HepG2 (cell line): ENCODE results near the gene POLR3GL. TPM values are rescaled to one million over a fixed set of nuclear protein-coding genes. Genes with fewer than 3 reads are reported as not detected.

Source experiments
- AGO2 ChIP-seq: fragments of 200-400 bp; formaldehyde crosslinking; optimal IDR thresholded peaks from 2 replicates; pipeline ENCODE3; 2017; ENCODE audit warnings: mild to moderate bottlenecking, low read depth, low read length, moderate library complexity
- ATF7 ChIP-seq, 2 experiments: fragments of 450-650 bp in 1 of 2; sonication (generic) in 1 of 2; formaldehyde crosslinking in 1 of 2; IDR thresholded peaks; 2 replicates each; pipeline versions ENCODE4 v1.4.0 to v1.6.1; 2016 to 2020; ENCODE audit warnings: antibody characterized with exemption in 1 of 2, mild to moderate bottlenecking in 1 of 2, missing genetic modification reagents in 1 of 2
- FUBP1 ChIP-seq: sonication (generic); formaldehyde crosslinking; IDR thresholded peaks from 2 replicates; pipeline ENCODE4 v1.5.1; 2020; ENCODE audit warnings: missing genetic modification reagents, mild to moderate bottlenecking, borderline replicate concordance
- JDP2 ChIP-seq: sonication (generic); formaldehyde crosslinking; IDR thresholded peaks from 2 replicates; pipeline ENCODE4 v1.8.1; 2022; ENCODE audit warnings: missing genetic modification reagents, borderline replicate concordance
- MAZ ChIP-seq, 2 experiments: sonication (generic) in 1 of 2; formaldehyde crosslinking in 1 of 2; IDR thresholded peaks; 2 replicates each; pipeline versions ENCODE4 v1.5.0 to v1.6.1; 2012 to 2020; ENCODE audit warnings: low read depth in 2 of 2, mild to moderate bottlenecking in 2 of 2, borderline replicate concordance in 1 of 2, improper control_type of control experiment in 1 of 2, low read length in 1 of 2, missing genetic modification reagents in 1 of 2, moderate library complexity in 1 of 2
- POLR2AphosphoS5 ChIP-seq: IDR thresholded peaks from 2 replicates; pipeline ENCODE4 v1.6.1; 2012; ENCODE audit warnings: low read depth, low read length
- SALL1 ChIP-seq: sonication (generic); formaldehyde crosslinking; IDR thresholded peaks from 2 replicates; pipeline ENCODE4 v1.8.0; 2022; ENCODE audit warnings: mild to moderate bottlenecking, missing genetic modification reagents
- SALL2 ChIP-seq: sonication (generic); formaldehyde crosslinking; IDR thresholded peaks from 2 replicates; pipeline ENCODE4 v1.8.1; 2023; ENCODE audit warnings: mild to moderate bottlenecking, missing genetic modification reagents, inconsistent platforms
- SNRNP70 ChIP-seq: fragments of 200-400 bp; formaldehyde crosslinking; IDR thresholded peaks from 2 replicates; pipeline ENCODE4 v1.6.1; 2017; ENCODE audit warnings: mild to moderate bottlenecking, low read depth, low read length, moderate library complexity
- STAT6 ChIP-seq: sonication (generic); formaldehyde crosslinking; IDR thresholded peaks from 2 replicates; pipeline ENCODE4 v1.4.0; 2020; ENCODE audit warnings: missing genetic modification reagents, mild to moderate bottlenecking, borderline replicate concordance
- ZBTB46 ChIP-seq: sonication (generic); formaldehyde crosslinking; IDR thresholded peaks from 2 replicates; pipeline ENCODE4 v1.4.0; 2020; ENCODE audit warnings: mild to moderate bottlenecking, missing genetic modification reagents, borderline replicate concordance
- ZFP36L2 ChIP-seq: sonication (generic); formaldehyde crosslinking; IDR thresholded peaks from 2 replicates; pipeline ENCODE4 v1.4.0; 2020; ENCODE audit warnings: missing genetic modification reagents
- ZNF484 ChIP-seq: sonication (generic); formaldehyde crosslinking; IDR thresholded peaks from 2 replicates; pipeline ENCODE4 v1.5.1; 2020; ENCODE audit warnings: mild to moderate bottlenecking, low read depth, missing genetic modification reagents, borderline replicate concordance
- ZNF567 ChIP-seq: sonication (generic); formaldehyde crosslinking; IDR thresholded peaks from 2 replicates; pipeline ENCODE4 v1.8.1; 2023; ENCODE audit warnings: mild to moderate bottlenecking, missing genetic modification reagents, borderline replicate concordance
- ZNF574 ChIP-seq: sonication (generic); formaldehyde crosslinking; IDR thresholded peaks from 2 replicates; pipeline ENCODE4 v1.4.0; 2020; ENCODE audit warnings: missing genetic modification reagents
- ZNF678 ChIP-seq: sonication (generic); formaldehyde crosslinking; IDR thresholded peaks from 2 replicates; pipeline ENCODE4 v1.4.0; 2020; ENCODE audit warnings: mild to moderate bottlenecking, missing genetic modification reagents
- ZSCAN29 ChIP-seq: sonication (generic); formaldehyde crosslinking; conservative IDR thresholded peaks from 2 replicates; pipeline ENCODE4 v1.4.0; 2020; ENCODE audit warnings: mild to moderate bottlenecking, missing genetic modification reagents
- polyA plus RNA-seq, 8 experiments: library from polyadenylated mRNA; depleted of rRNA in 3 of 8; stranded (reverse) in 7 of 8; unstranded in 1 of 8; fragments of >200 nt; fragmentation: Illumina TruSeq in 4 of 8; extraction: Trizol in 4 of 8; gene quantifications; 2 replicates each; pipeline versions ENCODE4 v1.2.1 to v1.2.3, GENCODE V29; 2011 to 2016; ENCODE audit warnings: low read depth in 4 of 8, missing spikeins in 1 of 8, mixed read lengths in 1 of 8; ENCODE audit not compliant: insufficient read depth in 1 of 8
- total RNA-seq, 5 experiments: library from RNA; depleted of rRNA; stranded (reverse); fragments of >200 nt; fragmentation: Illumina TruSeq; extraction: Trizol; gene quantifications; 2 replicates each; pipeline ENCODE4 v1.2.3, GENCODE V29; 2016; ENCODE audit warnings: low read depth in 1 of 5

The POLR3GL gene
- total and polyA plus RNA-seq, 2 of the 13 experiments (the other 11 are each of a cell fraction or from before 2014, with no cell fraction given) = 11.5 to 12.4 TPM

- TF ChIP-seq ZBTB46 (no peak), SALL1 (CRISPR knock-in tag) (peak; percentile 55), SNRNP70 (no peak), POLR2AphosphoS5 (0 out of 2 replicates have a peak, but pooled peaks have one; percentile 30), ZNF567 (CRISPR knock-in tag) (no peak), STAT6 (no peak), JDP2 (CRISPR knock-in tag) (no peak), AGO2 (peak; percentile 17), ATF7 (IDR thresholded peaks at IDR 0.05) (no peak), ATF7 (CRISPR knock-in tag; IDR thresholded peaks at IDR 0.05) (no peak), FUBP1 (CRISPR knock-in tag) (no peak), ZNF484 (CRISPR knock-in tag) (no peak), ZSCAN29 (CRISPR knock-in tag) (0 out of 2 replicates have a peak, but pooled peaks have one; percentile 57), ZNF678 (CRISPR knock-in tag) (no peak), ZFP36L2 (CRISPR knock-in tag) (no peak), ZNF574 (CRISPR knock-in tag) (peak; percentile 31; the same call in 1 of the 2 replicates), MAZ (IDR thresholded peaks at IDR 0.05; ENCODE audit: borderline replicate concordance, low read depth, low read length) (0 out of 2 replicates have a peak, but pooled peaks have one; percentile 35), MAZ (CRISPR knock-in tag; IDR thresholded peaks at IDR 0.05; ENCODE audit: low read depth) (0 out of 2 replicates have a peak, but pooled peaks have one; percentile 34), SALL2 (no peak)
These were observed 46.1 kb upstream of the POLR3GL start, which contains the start of gene PEX11B (continued) for GRCh38 chr1:145918144-145918991.
